ENCODE measurements around the gene KCNK16. TPM values are rescaled to one million over a fixed set of nuclear protein-coding genes. Genes with fewer than 3 reads are reported as not detected.

KCNK16 gene
- total RNA-seq, 2 donors from 2014 or later, result 2.9 TPM; not detected in 1

DNA sequence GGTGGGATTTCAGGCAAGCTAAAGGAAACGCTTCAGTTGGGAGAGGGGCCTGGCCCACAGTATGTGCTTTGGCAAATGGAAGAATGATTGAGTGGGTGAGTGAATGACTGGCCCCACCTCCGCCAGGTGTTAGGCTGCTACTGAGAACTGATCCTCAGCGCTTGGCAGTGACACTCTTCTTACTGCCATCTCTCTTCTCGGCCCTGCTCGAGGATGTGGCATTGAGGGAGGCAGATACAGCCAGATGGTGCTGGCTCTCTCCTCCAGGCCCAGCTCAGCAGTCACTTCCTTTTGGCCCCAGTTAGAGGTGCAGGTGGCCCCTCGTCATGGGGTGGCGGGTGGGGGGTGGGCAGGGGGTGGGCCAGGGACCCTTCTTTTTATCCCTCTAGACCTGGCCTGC, 54.3 kb downstream of the KCNK16 start:
- Histone ChIP-seq H3K4me1 (no peaks in the 10 kb centered on the region), H3K27ac (no peak overlapping the region), H3K9me3 (no peaks in the 10 kb centered on the region), H3K36me3 (replicated peaks in 1 of 2; ENCODE audit: insufficient read depth in 1 of 2, low read depth in 2 of 2) (no peaks in the 10 kb centered on the region), H3K27me3 (no peaks in the 10 kb centered on the region), H3K4me3 (no peak overlapping the region)
- no peak for ATAC-seq
- DNase-seq, result no peak
- no peak for TF ChIP-seq POLR2A (IDR thresholded peaks at IDR 0.05)
- TF ChIP-seq, protein P1, sequence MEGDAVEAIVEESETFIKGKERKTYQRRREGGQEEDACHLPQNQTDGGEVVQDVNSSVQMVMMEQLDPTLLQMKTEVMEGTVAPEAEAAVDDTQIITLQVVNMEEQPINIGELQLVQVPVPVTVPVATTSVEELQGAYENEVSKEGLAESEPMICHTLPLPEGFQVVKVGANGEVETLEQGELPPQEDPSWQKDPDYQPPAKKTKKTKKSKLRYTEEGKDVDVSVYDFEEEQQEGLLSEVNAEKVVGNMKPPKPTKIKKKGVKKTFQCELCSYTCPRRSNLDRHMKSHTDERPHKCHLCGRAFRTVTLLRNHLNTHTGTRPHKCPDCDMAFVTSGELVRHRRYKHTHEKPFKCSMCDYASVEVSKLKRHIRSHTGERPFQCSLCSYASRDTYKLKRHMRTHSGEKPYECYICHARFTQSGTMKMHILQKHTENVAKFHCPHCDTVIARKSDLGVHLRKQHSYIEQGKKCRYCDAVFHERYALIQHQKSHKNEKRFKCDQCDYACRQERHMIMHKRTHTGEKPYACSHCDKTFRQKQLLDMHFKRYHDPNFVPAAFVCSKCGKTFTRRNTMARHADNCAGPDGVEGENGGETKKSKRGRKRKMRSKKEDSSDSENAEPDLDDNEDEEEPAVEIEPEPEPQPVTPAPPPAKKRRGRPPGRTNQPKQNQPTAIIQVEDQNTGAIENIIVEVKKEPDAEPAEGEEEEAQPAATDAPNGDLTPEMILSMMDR (IDR thresholded peaks at IDR 0.05), result no peak
- WGBS, 2 donors, result 83 to 100% methylated on average over 3 to 7 of the region's 7 CpGs
- intact Hi-C loops (cut with DNase I), result no loop called here

DNA sequence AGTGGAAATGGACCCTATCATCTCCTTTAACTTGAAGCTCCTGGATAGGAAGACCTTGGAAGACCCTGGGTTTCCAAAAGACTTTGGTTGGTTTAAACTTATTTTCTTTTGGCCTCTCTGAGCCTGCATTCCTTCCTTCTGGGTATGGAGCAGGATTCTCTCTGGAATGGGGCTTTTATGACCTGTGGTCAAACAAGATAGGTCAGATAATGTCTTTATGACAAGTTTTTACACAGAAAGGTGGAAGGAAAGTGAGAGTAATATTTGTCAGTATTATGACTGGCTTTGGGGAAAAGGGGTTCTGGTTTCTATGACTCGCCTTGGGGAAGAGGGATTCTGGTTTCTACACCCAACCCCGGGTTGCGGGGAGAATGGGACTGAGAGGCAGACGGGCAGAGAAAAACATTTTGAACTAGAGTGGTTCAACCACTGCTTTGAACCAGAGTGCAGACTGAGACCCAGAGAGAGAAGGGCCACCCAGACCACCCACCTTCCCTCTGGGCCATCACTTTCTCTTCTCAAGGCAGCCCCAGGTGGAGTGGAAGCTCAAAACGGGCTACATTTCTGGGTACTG, 55.6 kb downstream of the KCNK16 start:
- DNase-seq (no peak), ATAC-seq (no peak)
- TF ChIP-seq POLR2A (IDR thresholded peaks at IDR 0.05), result no peak
- TF ChIP-seq, protein P1 (IDR thresholded peaks at IDR 0.05), result no peak
- Histone ChIP-seq H3K4me3 (no peak overlapping the region), H3K36me3 (replicated peaks in 1 of 2; ENCODE audit: insufficient read depth in 1 of 2, low read depth in 2 of 2) (no peaks in the 10 kb centered on the region), H3K27ac (no peak overlapping the region), H3K27me3 (no peaks in the 10 kb centered on the region), H3K9me3 (no peaks in the 10 kb centered on the region), H3K4me1 (no peaks in the 10 kb centered on the region)
- WGBS, 2 donors, result 86 to 87% methylated on average over 5 of the region's 5 CpGs
- intact Hi-C loops (cut with DNase I), result no loop called here

DNA sequence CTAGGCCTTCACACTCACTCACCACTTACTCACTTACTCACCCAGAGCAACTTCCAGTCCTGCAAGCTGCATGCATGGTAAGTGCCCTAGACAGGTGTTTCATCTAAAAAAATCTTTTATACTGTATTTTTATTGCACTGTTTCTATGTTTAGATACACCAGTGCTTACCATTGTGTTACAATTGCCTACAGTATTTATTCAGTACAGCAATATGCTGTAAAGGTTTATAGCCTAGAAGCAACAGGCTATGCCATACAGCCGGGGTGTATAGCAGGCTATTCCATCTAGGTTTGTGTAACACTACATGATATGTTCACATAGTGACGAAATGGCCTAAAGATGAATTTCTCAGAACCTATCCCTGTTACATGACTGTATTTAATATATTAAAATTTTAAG, 56.1 kb downstream of the KCNK16 start:
- Histone ChIP-seq H3K36me3 (replicated peaks in 1 of 2; ENCODE audit: insufficient read depth in 1 of 2, low read depth in 2 of 2) (no peaks in the 10 kb centered on the region), H3K27ac (no peak overlapping the region), H3K4me1 (no peaks in the 10 kb centered on the region), H3K27me3 (no peaks in the 10 kb centered on the region), H3K4me3 (no peak overlapping the region), H3K9me3 (no peaks in the 10 kb centered on the region)
- 84 to 92% methylated on average over 2 of the region's 2 CpGs for WGBS, 2 donors
- intact Hi-C loops (cut with DNase I), result no loop called here
- ATAC-seq (no peak), DNase-seq (no peak)
- TF ChIP-seq, protein P1 (IDR thresholded peaks at IDR 0.05), result no peak
- no peak for TF ChIP-seq POLR2A (IDR thresholded peaks at IDR 0.05)

Other genes starting within 250 kb of the KCNK16 start
- gene SAYSD1, start 207.5 kb downstream of the KCNK16 start, total RNA-seq, result 10 to 100 TPM in 1 of 2 donors, 1 to 10 TPM in 1; 9.2 to 11.4 TPM
- 10 to 100 TPM; 16.9 to 31.0 TPM for gene KCNK5, start 93.2 kb downstream of the KCNK16 start, total RNA-seq
- gene KCNK17, start 8.3 kb downstream of the KCNK16 start, total RNA-seq, result 1 to 10 TPM; 1.6 to 2.3 TPM

Data from body of pancreas (tissue), 4 donors.